Stimulated activated memory B cell treated with anti-CD40 and anti-IgM and Interleukin-4, amounts not matched to agents 10 μg/mL and 1 μg/mL and 100 μg/mL, for 72 hours (primary cell): Measurements from ENCODE around the gene FLT1.

ENCODE experiments used
- ATAC-seq: fragments of 150-1000 bp; cut with Tn5 transposase; 2 replicates; pipeline ENCODE4 v1.10.0; 2021
- H3K27ac Mint-ChIP-seq: one replicate; pipeline ENCODE4 v1.8.0; 2022; ENCODE audit warnings: mild to moderate bottlenecking, mixed read lengths
- H3K27me3 Mint-ChIP-seq: one replicate; pipeline ENCODE4 v1.8.0; 2022; ENCODE audit warnings: mixed read lengths
- H3K36me3 Mint-ChIP-seq: one replicate; pipeline ENCODE4 v1.8.0; 2022; ENCODE audit warnings: mixed read lengths
- H3K4me1 Mint-ChIP-seq: one replicate; pipeline ENCODE4 v1.8.0; 2022; ENCODE audit warnings: mixed read lengths
- H3K4me3 Mint-ChIP-seq: one replicate; pipeline ENCODE4 v1.8.0; 2022; ENCODE audit warnings: mild to moderate bottlenecking, moderate library complexity, mixed read lengths
- H3K9me3 Mint-ChIP-seq: one replicate; pipeline ENCODE4 v1.8.0; 2022; ENCODE audit warnings: mixed read lengths

The FLT1 gene

GRCh38 chr13:28483313-28483931 lies 11.5 kb downstream of the FLT1 start:
- H3K27me3 Mint-ChIP-seq: peaks cover 38% of the 10 kb centered on the region

DNA sequence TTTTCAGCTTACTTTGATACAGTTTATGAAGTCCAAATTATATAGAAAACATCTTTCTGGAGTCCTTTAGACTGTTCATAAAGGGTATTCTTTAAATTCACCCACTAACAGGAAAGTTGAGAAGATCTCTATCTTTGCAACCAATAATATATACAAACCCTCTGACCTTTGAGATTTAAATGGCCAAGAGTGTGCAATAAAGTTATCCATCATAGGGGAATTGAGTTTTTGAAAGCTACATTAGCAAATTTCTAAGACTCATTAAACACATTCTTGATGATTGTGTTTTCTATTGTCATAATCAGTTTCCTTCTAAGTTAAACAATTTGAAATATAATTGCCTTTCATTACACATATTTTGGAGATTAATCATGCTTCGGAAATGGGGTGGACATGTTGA lies 15.9 kb downstream of the FLT1 start:
- H3K4me1 Mint-ChIP-seq: no peaks in the 10 kb centered on the region
- ATAC-seq: no peak
- no peak overlapping the region for H3K27ac Mint-ChIP-seq

More at GRCh38 chr13:28483313-28483931, 11.5 kb downstream of the FLT1 start:
- ATAC-seq: no peak
- H3K27ac Mint-ChIP-seq: no peak overlapping the region
- H3K36me3 Mint-ChIP-seq: no peaks in the 10 kb centered on the region
- H3K4me3 Mint-ChIP-seq: no peak overlapping the region
- no peaks in the 10 kb centered on the region for H3K9me3 Mint-ChIP-seq
- peaks cover 4% of the 10 kb centered on the region for H3K4me1 Mint-ChIP-seq

GRCh38 chr13:28478127-28478526 lies 16.8 kb downstream of the FLT1 start:
- Mint-ChIP-seq H3K9me3 (no peaks in the 10 kb centered on the region), H3K27me3 (peaks cover 31% of the 10 kb centered on the region), H3K27ac (no peak overlapping the region), H3K4me1 (no peaks in the 10 kb centered on the region), H3K36me3 (no peaks in the 10 kb centered on the region), H3K4me3 (no peak overlapping the region)
- no peak for ATAC-seq

More for the DNA sequence above, 15.9 kb downstream of the FLT1 start:
- Mint-ChIP-seq H3K4me3 (no peak overlapping the region), H3K36me3 (no peaks in the 10 kb centered on the region), H3K9me3 (no peaks in the 10 kb centered on the region), H3K27me3 (peaks cover 31% of the 10 kb centered on the region)

- Mint-ChIP-seq H3K4me1 (no peaks in the 10 kb centered on the region), H3K27ac (no peak overlapping the region), H3K4me3 (no peak overlapping the region), H3K36me3 (no peaks in the 10 kb centered on the region), H3K9me3 (no peaks in the 10 kb centered on the region), H3K27me3 (peaks cover 30% of the 10 kb centered on the region)
- no peak for ATAC-seq
Observed at GRCh38 chr13:28477709-28477973, 17.3 kb downstream of the FLT1 start.

GRCh38 chr13:28476919-28477708 lies 17.8 kb downstream of the FLT1 start:
- Mint-ChIP-seq H3K4me1 (no peaks in the 10 kb centered on the region), H3K4me3 (no peak overlapping the region), H3K9me3 (no peaks in the 10 kb centered on the region), H3K36me3 (no peaks in the 10 kb centered on the region), H3K27me3 (peaks cover 30% of the 10 kb centered on the region), H3K27ac (no peak overlapping the region)
- ATAC-seq: no peak

DNA sequence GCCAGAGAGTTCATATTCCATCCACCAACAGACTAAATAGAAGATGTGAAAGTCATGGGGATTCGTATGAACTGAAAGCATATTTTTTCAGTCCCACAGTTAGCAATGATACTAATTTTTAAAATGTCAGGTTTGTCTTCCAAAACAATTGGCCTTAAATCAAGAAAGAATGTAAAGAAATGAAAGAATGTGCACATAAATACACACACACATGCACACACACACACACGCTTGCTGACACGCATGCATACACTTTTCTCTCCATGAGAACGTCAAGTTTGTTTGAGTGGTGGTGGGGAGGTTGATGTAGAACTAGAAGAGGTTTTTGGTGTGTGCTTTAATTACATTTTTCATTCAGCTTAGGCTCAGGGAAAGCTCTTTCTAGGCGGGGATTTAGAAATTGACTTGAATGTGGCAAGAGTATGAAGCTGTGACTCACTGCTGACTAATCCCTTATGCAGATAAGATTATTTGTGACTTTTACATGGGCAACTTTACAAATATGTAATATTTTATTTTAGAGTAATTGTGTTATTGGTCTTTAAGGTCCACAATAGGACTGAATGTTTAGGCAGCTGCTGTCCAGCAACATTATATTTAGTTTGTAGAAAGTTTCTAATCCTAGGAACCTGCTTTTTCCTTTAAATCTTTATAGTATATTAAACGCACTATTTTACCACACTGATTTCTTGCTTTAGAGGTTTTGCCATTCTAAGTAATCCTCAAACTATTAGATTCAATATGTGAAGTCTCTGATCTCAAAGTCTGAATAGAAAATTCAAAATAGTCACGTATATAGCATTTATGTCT lies 18.8 kb downstream of the FLT1 start:
- no peaks in the 10 kb centered on the region for H3K4me1 Mint-ChIP-seq

GRCh38 chr13:28474491-28475134 lies 20.3 kb downstream of the FLT1 start:
- Mint-ChIP-seq H3K27me3 (peaks cover 13% of the 10 kb centered on the region), H3K36me3 (no peaks in the 10 kb centered on the region), H3K9me3 (no peaks in the 10 kb centered on the region), H3K27ac (no peak overlapping the region), H3K4me3 (no peak overlapping the region), H3K4me1 (no peaks in the 10 kb centered on the region)
- ATAC-seq: no peak

More for the DNA sequence above, 18.8 kb downstream of the FLT1 start:
- Mint-ChIP-seq H3K9me3 (no peaks in the 10 kb centered on the region), H3K36me3 (no peaks in the 10 kb centered on the region), H3K4me3 (no peak overlapping the region), H3K27me3 (peaks cover 28% of the 10 kb centered on the region), H3K27ac (no peak overlapping the region)
- no peak for ATAC-seq

DNA sequence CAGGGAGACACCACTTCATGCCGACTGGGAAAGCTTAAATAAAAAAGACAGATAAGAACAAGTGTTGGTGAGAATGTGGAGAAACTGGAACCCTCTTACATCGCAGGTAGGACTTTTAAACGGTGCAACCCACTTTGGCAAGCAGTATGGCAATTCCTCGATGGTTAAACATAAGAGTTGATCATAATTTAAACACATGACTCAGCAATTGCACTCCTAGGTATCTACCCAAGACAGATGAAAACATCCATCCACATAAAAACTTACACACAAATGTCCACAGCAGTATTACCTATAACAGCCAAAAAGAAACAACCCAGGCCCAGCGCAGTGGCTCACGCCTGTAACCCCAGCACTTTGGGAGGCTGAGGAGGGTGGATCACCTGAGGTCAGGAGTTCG lies 21.9 kb downstream of the FLT1 start:
- Mint-ChIP-seq H3K4me1 (no peaks in the 10 kb centered on the region), H3K4me3 (no peak overlapping the region), H3K27ac (no peak overlapping the region), H3K9me3 (no peaks in the 10 kb centered on the region), H3K27me3 (peaks cover 13% of the 10 kb centered on the region), H3K36me3 (no peaks in the 10 kb centered on the region)
- ATAC-seq: no peak

- no peaks in the 10 kb centered on the region for H3K36me3 Mint-ChIP-seq
- H3K4me3 Mint-ChIP-seq: no peak overlapping the region
- H3K9me3 Mint-ChIP-seq: no peaks in the 10 kb centered on the region
- H3K4me1 Mint-ChIP-seq: no peaks in the 10 kb centered on the region
- peaks cover 13% of the 10 kb centered on the region for H3K27me3 Mint-ChIP-seq
- no peak for ATAC-seq
- H3K27ac Mint-ChIP-seq: no peak overlapping the region
Observed at GRCh38 chr13:28471421-28471820, 23.5 kb downstream of the FLT1 start.

DNA sequence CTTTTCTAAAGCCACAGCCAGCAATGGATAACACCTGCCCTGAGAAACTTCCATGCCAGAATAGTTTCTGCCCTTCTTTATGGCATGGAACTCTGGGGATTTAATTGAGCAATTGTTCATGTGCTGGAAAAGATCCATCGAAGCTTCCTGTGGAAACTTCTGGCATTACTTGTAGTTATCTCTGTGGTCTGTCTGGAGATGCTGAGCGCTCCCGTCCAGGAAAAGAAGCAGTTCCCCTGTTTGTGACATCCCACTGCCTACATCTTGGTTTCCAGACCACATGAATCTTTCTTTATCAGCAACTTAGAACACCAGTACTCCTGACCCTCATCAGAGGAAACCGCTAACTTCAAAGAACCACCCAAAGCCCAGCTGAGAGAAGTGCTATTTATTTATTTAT lies 24.6 kb downstream of the FLT1 start:
- Mint-ChIP-seq H3K4me3 (no peak overlapping the region), H3K27ac (no peak overlapping the region), H3K27me3 (peaks cover 15% of the 10 kb centered on the region), H3K4me1 (no peaks in the 10 kb centered on the region), H3K36me3 (no peaks in the 10 kb centered on the region), H3K9me3 (no peaks in the 10 kb centered on the region)
- no peak for ATAC-seq

DNA sequence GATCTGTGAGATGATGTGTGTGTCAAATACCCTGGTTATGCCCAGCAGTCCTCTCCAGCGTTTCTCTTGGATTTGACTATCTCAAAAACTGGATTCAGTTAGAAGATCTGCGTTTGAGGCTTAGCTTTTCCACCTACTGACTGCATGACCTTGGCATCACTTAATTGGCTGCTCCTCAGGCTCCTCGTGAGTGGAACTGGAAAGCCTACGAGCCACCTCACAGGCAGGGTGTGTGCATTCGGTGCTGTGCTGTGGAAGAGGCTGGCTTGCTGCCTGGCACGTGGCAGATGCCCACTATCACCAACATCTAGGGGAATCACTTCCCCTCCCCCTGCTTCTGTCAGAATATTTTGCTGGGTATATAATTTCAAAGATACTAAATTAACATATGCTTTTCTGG lies 25.6 kb downstream of the FLT1 start:
- no peaks in the 10 kb centered on the region for H3K4me1 Mint-ChIP-seq
- no peak overlapping the region for H3K4me3 Mint-ChIP-seq
- no peak for ATAC-seq
- no peaks in the 10 kb centered on the region for H3K9me3 Mint-ChIP-seq
- H3K36me3 Mint-ChIP-seq: no peaks in the 10 kb centered on the region
- H3K27ac Mint-ChIP-seq: no peak overlapping the region
- peaks cover 24% of the 10 kb centered on the region for H3K27me3 Mint-ChIP-seq

- peaks cover 27% of the 10 kb centered on the region for H3K27me3 Mint-ChIP-seq
- no peak overlapping the region for H3K27ac Mint-ChIP-seq
- no peaks in the 10 kb centered on the region for H3K4me1 Mint-ChIP-seq
- H3K4me3 Mint-ChIP-seq: no peak overlapping the region
- ATAC-seq: no peak
- H3K9me3 Mint-ChIP-seq: no peaks in the 10 kb centered on the region
- no peaks in the 10 kb centered on the region for H3K36me3 Mint-ChIP-seq
Observed at GRCh38 chr13:28468023-28468915, 26.7 kb downstream of the FLT1 start.

- H3K27ac Mint-ChIP-seq: no peak overlapping the region
- H3K27me3 Mint-ChIP-seq: peaks cover 19% of the 10 kb centered on the region
- H3K36me3 Mint-ChIP-seq: no peaks in the 10 kb centered on the region
- ATAC-seq: no peak
- H3K4me3 Mint-ChIP-seq: no peak overlapping the region
- no peaks in the 10 kb centered on the region for H3K9me3 Mint-ChIP-seq
- no peaks in the 10 kb centered on the region for H3K4me1 Mint-ChIP-seq
Observed at GRCh38 chr13:28467034-28467433, 27.9 kb downstream of the FLT1 start.

DNA sequence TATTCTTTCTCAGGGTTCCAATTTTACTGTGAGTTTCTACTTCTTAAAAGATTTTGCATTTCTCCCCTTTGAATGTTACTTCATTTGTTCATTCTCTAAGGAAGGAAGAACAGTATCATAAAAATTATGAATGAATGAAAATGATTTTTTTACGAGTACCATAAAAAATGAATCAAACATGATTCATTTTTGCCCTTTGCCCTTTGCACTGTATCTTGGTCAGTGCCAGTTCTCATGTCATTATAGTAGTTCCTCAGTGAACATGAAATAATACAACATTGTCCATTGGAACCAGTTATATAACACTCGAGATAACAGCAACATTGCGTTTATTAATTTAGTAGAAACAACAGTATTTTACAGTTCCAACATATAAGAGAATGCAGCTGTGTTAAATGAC lies 28.8 kb downstream of the FLT1 start:
- Mint-ChIP-seq H3K36me3 (no peaks in the 10 kb centered on the region), H3K27me3 (peaks cover 14% of the 10 kb centered on the region), H3K4me1 (no peaks in the 10 kb centered on the region), H3K27ac (no peak overlapping the region), H3K4me3 (no peak overlapping the region), H3K9me3 (no peaks in the 10 kb centered on the region)
- no peak for ATAC-seq
